Central memory CD8-positive, alpha-beta T cell (primary cell): Measurements from ENCODE around the gene SCYGR3.

ENCODE experiments used
- ATAC-seq: fragments of 150-1000 bp; cut with Tn5 transposase; replicated peaks from 2 replicates; pipeline ENCODE4 v1.10.0; 2022; ENCODE audit warnings: mild to moderate bottlenecking, moderate FRiP score, moderate number of reproducible peaks; ENCODE audit not compliant: poor library complexity, severe bottlenecking; ENCODE audit errors: extremely low read depth
- DNase-seq, 2 donors: peaks; one replicate each; pipeline ENCODE4 v3.0.0; 2021; ENCODE audit warnings: low spot score in 2 of 2
- H3K27ac Mint-ChIP-seq: one replicate; pipeline ENCODE4 v1.8.0; 2022; ENCODE audit warnings: low read depth, mild to moderate bottlenecking, moderate library complexity, mixed read lengths
- H3K27me3 Mint-ChIP-seq: one replicate; pipeline ENCODE4 v1.8.0; 2022; ENCODE audit warnings: mixed read lengths
- H3K36me3 Mint-ChIP-seq: one replicate; pipeline ENCODE4 v1.8.0; 2022; ENCODE audit warnings: mild to moderate bottlenecking, moderate library complexity, mixed read lengths; ENCODE audit not compliant: insufficient read depth
- H3K4me1 Mint-ChIP-seq: one replicate; pipeline ENCODE4 v1.8.0; 2022; ENCODE audit warnings: mixed read lengths
- H3K4me3 Mint-ChIP-seq: one replicate; pipeline ENCODE4 v1.8.0; 2022; ENCODE audit warnings: mild to moderate bottlenecking, moderate library complexity, mixed read lengths
- H3K9me3 Mint-ChIP-seq: one replicate; pipeline ENCODE4 v1.8.0; 2022; ENCODE audit warnings: mixed read lengths

The SCYGR3 gene

GRCh38 chr2:227614740-227615139, at the start of gene SCYGR3:
TSS of gene SCYGR3 (minus strand) at chr2:227614840. CDS start at chr2:227614840, 0 bp downstream.
- Mint-ChIP-seq H3K27ac (no peak within 1 kb of the TSS), H3K4me3 (no peak within 1 kb of the TSS), H3K9me3 (no peaks in the 10 kb centered on the region), H3K27me3 (peaks cover 44% of the 10 kb centered on the region), H3K4me1 (peaks cover 5% of the 10 kb centered on the region), H3K36me3 (no peaks in the 10 kb centered on the region)
- ATAC-seq (no peak), DNase-seq (no peak)

- DNase-seq, result no peak
- H3K9me3 Mint-ChIP-seq, result no peaks in the 10 kb centered on the region
- ATAC-seq, result no peak
- no peaks in the 10 kb centered on the region for H3K36me3 Mint-ChIP-seq
- peaks cover 15% of the 10 kb centered on the region for H3K27me3 Mint-ChIP-seq
- no peak overlapping the region for H3K27ac Mint-ChIP-seq
- H3K4me3 Mint-ChIP-seq, result no peak overlapping the region
- H3K4me1 Mint-ChIP-seq, result no peaks in the 10 kb centered on the region
These were observed 47.2 kb upstream of the SCYGR3 start for GRCh38 chr2:227661827-227662226.

GRCh38 chr2:227661025-227661649, 46.5 kb upstream of the SCYGR3 start:
- Mint-ChIP-seq H3K27ac (no peak overlapping the region), H3K27me3 (peaks cover 15% of the 10 kb centered on the region), H3K4me1 (no peaks in the 10 kb centered on the region), H3K9me3 (no peaks in the 10 kb centered on the region), H3K36me3 (no peaks in the 10 kb centered on the region), H3K4me3 (no peak overlapping the region)
- DNase-seq (no peak), ATAC-seq (no peak)

- H3K4me1 Mint-ChIP-seq, result no peaks in the 10 kb centered on the region
- DNase-seq (no peak), ATAC-seq (no peak)
- H3K4me3 Mint-ChIP-seq, result no peak overlapping the region
- H3K9me3 Mint-ChIP-seq, result no peaks in the 10 kb centered on the region
- H3K36me3 Mint-ChIP-seq, result no peaks in the 10 kb centered on the region
- H3K27ac Mint-ChIP-seq, result no peak overlapping the region
- H3K27me3 Mint-ChIP-seq, result peaks cover 31% of the 10 kb centered on the region
These were observed 42.7 kb upstream of the SCYGR3 start for GRCh38 chr2:227657199-227657845.

GRCh38 chr2:227655454-227655853, 40.8 kb upstream of the SCYGR3 start:
- no peak overlapping the region for H3K27ac Mint-ChIP-seq
- no peak for ATAC-seq

GRCh38 chr2:227654426-227654825, 39.8 kb upstream of the SCYGR3 start:
- no peak overlapping the region for H3K4me3 Mint-ChIP-seq
- ATAC-seq, result no peak
- H3K4me1 Mint-ChIP-seq, result no peaks in the 10 kb centered on the region
- no peak overlapping the region for H3K27ac Mint-ChIP-seq
- H3K27me3 Mint-ChIP-seq, result peaks cover 22% of the 10 kb centered on the region
- DNase-seq, result no peak
- no peaks in the 10 kb centered on the region for H3K9me3 Mint-ChIP-seq
- H3K36me3 Mint-ChIP-seq, result no peaks in the 10 kb centered on the region

More at GRCh38 chr2:227655454-227655853, 40.8 kb upstream of the SCYGR3 start:
- Mint-ChIP-seq H3K27me3 (peaks cover 22% of the 10 kb centered on the region), H3K9me3 (no peaks in the 10 kb centered on the region), H3K4me1 (no peaks in the 10 kb centered on the region), H3K36me3 (no peaks in the 10 kb centered on the region), H3K4me3 (no peak overlapping the region)
- DNase-seq, result no peak

- no peak for DNase-seq
- H3K4me1 Mint-ChIP-seq, result no peaks in the 10 kb centered on the region
These were observed 38.8 kb upstream of the SCYGR3 start for GRCh38 chr2:227653419-227653818.

GRCh38 chr2:227643990-227644551, 29.4 kb upstream of the SCYGR3 start:
- H3K27me3 Mint-ChIP-seq, result peaks cover 24% of the 10 kb centered on the region
- ATAC-seq (no peak), DNase-seq (no peak)
- H3K4me1 Mint-ChIP-seq, result no peaks in the 10 kb centered on the region
- H3K27ac Mint-ChIP-seq, result no peak overlapping the region
- H3K36me3 Mint-ChIP-seq, result no peaks in the 10 kb centered on the region
- H3K4me3 Mint-ChIP-seq, result no peak overlapping the region
- H3K9me3 Mint-ChIP-seq, result no peaks in the 10 kb centered on the region

More at GRCh38 chr2:227653419-227653818, 38.8 kb upstream of the SCYGR3 start:
- no peak for ATAC-seq
- no peak overlapping the region for H3K27ac Mint-ChIP-seq
- H3K4me3 Mint-ChIP-seq, result no peak overlapping the region
- no peaks in the 10 kb centered on the region for H3K36me3 Mint-ChIP-seq
- H3K9me3 Mint-ChIP-seq, result no peaks in the 10 kb centered on the region
- H3K27me3 Mint-ChIP-seq, result peaks cover 24% of the 10 kb centered on the region

- DNase-seq, result no peak
- Mint-ChIP-seq H3K27me3 (peaks cover 15% of the 10 kb centered on the region), H3K27ac (no peak overlapping the region), H3K4me3 (no peak overlapping the region), H3K9me3 (no peaks in the 10 kb centered on the region), H3K36me3 (no peaks in the 10 kb centered on the region), H3K4me1 (no peaks in the 10 kb centered on the region)
- ATAC-seq, result no peak
These were observed 28.0 kb upstream of the SCYGR3 start for GRCh38 chr2:227642656-227643055.

- no peaks in the 10 kb centered on the region for H3K9me3 Mint-ChIP-seq
- peaks cover 25% of the 10 kb centered on the region for H3K27me3 Mint-ChIP-seq
- no peak for DNase-seq
- H3K27ac Mint-ChIP-seq, result no peak overlapping the region
- H3K4me3 Mint-ChIP-seq, result no peak overlapping the region
- no peaks in the 10 kb centered on the region for H3K4me1 Mint-ChIP-seq
- ATAC-seq, result no peak
- no peaks in the 10 kb centered on the region for H3K36me3 Mint-ChIP-seq
These were observed 19.6 kb upstream of the SCYGR3 start for GRCh38 chr2:227634201-227634600.

- H3K27ac Mint-ChIP-seq, result no peak overlapping the region
- ATAC-seq (no peak), DNase-seq (no peak)
- H3K36me3 Mint-ChIP-seq, result no peaks in the 10 kb centered on the region
- no peaks in the 10 kb centered on the region for H3K4me1 Mint-ChIP-seq
- H3K9me3 Mint-ChIP-seq, result no peaks in the 10 kb centered on the region
- no peak overlapping the region for H3K4me3 Mint-ChIP-seq
- H3K27me3 Mint-ChIP-seq, result peaks cover 25% of the 10 kb centered on the region
These were observed 18.2 kb upstream of the SCYGR3 start for GRCh38 chr2:227632827-227633226.

- Mint-ChIP-seq H3K4me3 (no peak overlapping the region), H3K36me3 (no peaks in the 10 kb centered on the region), H3K9me3 (no peaks in the 10 kb centered on the region), H3K27me3 (peaks cover 34% of the 10 kb centered on the region), H3K27ac (no peak overlapping the region), H3K4me1 (no peaks in the 10 kb centered on the region)
- no peak for ATAC-seq
- no peak for DNase-seq
These were observed 15.7 kb upstream of the SCYGR3 start for GRCh38 chr2:227630322-227630721.

GRCh38 chr2:227629435-227629834, 14.8 kb upstream of the SCYGR3 start:
- no peaks in the 10 kb centered on the region for H3K4me1 Mint-ChIP-seq
- no peak overlapping the region for H3K4me3 Mint-ChIP-seq
- H3K9me3 Mint-ChIP-seq, result no peaks in the 10 kb centered on the region
- H3K27me3 Mint-ChIP-seq, result peaks cover 38% of the 10 kb centered on the region
- DNase-seq (no peak), ATAC-seq (no peak)
- no peak overlapping the region for H3K27ac Mint-ChIP-seq
- no peaks in the 10 kb centered on the region for H3K36me3 Mint-ChIP-seq
